HG02840 (cell line): ENCODE measurements around the gene CLC.
"Not testable (repeated sequence)": the region's sequence is repeated elsewhere in the genome, so short reads cannot be mapped to it uniquely, and the experiment has no call there.

ENCODE experiments used
- ATAC-seq: cut with Tn5 transposase; IDR thresholded peaks from one replicate; pipeline ENCODE4 v1.9.1; 2021; ENCODE audit warnings: mild to moderate bottlenecking, moderate library complexity, moderate number of reproducible peaks; ENCODE audit not compliant: unreplicated experiment, low FRiP score

The CLC gene

DNA sequence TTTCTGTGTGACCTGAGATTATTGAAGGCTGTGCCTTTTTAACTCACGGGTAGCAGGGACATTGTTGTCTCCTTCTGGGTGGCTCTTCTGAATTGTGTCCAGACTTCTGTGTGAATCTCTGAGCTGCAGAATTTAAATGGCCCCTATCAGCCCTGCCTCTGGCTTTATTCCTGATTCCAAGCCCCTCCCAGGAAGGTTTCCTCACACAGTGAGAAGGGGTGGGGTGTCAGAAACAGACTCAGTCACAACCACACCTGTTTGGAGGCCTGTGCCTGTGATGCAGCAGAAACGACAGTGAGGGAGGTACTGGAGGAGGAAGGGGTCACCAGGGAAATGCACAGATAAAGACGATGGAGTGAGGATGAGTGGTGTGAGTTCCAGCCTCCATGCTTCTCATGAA is at the start of gene CLC:
Gene CLC, minus strand, starts transcription at position 139 of the 400 bp plus-strand sequence. Its CDS starts 77 bp downstream, at position 62.
- ATAC-seq, result no peak

DNA sequence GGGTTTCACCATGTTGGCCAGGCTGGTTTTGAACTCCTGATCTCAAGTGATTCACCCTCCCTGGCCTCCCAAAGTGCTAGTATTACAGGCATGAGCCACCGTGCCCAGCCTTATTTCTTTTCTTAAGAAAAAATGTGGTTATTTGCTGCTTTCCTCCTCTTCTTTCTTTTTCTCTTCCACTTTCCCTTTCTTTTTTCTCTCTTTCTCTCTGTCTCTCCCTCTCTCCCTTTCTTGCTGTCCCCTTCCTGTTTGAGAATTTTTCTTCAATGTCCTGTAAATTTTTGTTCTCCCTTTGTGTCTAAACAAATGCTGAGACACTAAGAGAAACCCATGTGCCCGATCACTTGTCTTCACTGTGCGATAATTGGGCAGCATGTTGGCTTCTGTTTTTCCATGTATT is 43.1 kb upstream of the CLC start:
- no peak for ATAC-seq

- no peak for ATAC-seq
Observed at GRCh38 chr19:39778763-39779162, 40.9 kb upstream of the CLC start, which contains the start of gene LEUTX. TSS of gene LEUTX (plus strand) at chr19:39778854. CDS start at chr19:39778921, 67 bp downstream.

- no peak for ATAC-seq
Observed at GRCh38 chr19:39768786-39769185, 31.0 kb upstream of the CLC start.

- ATAC-seq, result no peak
Observed at GRCh38 chr19:39768334-39768733, 30.5 kb upstream of the CLC start.

DNA sequence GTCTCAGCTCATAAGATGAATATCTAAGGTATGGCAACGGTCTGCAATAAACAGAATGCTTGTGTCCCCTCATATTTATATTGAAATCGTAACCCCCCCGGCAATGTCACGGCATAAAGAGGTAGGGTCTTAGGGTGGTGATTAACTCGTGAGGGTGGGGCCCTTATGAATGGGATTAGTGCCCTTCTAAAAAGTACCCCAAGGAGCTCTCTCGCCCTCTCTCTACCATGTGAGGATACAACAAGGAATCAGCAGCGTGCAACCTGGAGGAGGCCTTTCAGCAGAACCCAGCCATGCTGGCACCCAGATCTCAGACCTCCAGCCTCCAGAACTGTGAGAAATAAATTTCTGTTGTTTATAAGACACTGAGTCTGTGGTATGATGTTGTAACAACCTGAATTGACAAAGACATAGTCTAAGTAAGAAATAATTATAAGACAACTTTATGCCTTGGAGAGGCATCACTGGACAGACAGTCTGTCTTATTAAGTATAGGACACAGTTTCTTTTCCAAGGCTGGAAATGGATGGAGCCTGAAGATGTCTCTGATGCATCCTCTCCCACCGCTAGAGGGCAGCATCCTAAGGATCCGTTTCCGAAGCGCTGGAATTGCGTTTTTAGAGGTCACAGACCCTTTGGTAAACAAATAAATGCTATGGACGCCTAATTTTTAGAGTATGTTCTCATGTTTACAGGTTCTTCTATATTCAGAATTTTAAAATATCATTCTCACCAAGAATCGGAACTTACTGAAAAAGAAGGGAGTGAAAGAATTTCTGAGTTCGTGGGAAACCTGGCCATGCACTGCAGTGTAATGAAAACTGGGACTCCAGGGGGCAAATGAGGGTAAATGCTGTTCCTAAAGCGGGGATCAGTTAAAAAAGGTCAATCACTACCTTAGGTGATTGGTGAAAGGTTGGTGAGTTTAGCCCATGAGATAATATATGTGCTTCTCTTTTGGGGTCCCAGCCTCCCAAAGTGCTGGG is 27.6 kb upstream of the CLC start:
- ATAC-seq, result no peak

- ATAC-seq, result not testable (repeated sequence)
Observed at GRCh38 chr19:39761851-39762250, 24.0 kb upstream of the CLC start.

- ATAC-seq, result no peak
Observed at GRCh38 chr19:39759457-39760184, 21.8 kb upstream of the CLC start.

DNA sequence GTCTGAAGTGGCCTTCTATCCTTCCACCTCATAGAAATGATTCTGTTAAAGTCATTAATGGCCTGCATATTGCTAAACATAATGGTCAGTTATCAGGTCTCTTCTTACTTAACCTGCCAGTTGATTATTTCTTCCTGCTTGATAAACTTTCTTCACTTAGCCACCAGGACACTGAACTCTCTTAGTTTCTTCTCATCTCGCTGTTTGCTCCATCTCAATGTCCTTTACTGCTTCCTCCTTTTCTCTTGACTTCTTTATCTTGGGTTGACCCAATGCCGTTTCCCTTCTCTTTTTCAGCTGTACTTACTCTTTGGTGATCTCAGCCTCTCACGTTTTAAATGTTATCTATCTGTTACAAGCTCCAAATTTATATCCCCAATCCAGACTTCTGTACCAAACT is 17.1 kb upstream of the CLC start:
- no peak for ATAC-seq

GRCh38 chr19:39754544-39754943 is 16.7 kb upstream of the CLC start:
- ATAC-seq, result no peak

GRCh38 chr19:39752795-39753194 is 15.0 kb upstream of the CLC start:
- no peak for ATAC-seq

GRCh38 chr19:39752390-39752789 is 14.6 kb upstream of the CLC start:
- no peak for ATAC-seq

GRCh38 chr19:39749981-39750380 is 12.2 kb upstream of the CLC start:
- no peak for ATAC-seq

GRCh38 chr19:39746836-39747529 is 9.2 kb upstream of the CLC start:
- ATAC-seq, result no peak

- no peak for ATAC-seq
Observed at GRCh38 chr19:39745643-39746042, 7.8 kb upstream of the CLC start.

- no peak for ATAC-seq
Observed at GRCh38 chr19:39740395-39740794, 2.6 kb upstream of the CLC start.

DNA sequence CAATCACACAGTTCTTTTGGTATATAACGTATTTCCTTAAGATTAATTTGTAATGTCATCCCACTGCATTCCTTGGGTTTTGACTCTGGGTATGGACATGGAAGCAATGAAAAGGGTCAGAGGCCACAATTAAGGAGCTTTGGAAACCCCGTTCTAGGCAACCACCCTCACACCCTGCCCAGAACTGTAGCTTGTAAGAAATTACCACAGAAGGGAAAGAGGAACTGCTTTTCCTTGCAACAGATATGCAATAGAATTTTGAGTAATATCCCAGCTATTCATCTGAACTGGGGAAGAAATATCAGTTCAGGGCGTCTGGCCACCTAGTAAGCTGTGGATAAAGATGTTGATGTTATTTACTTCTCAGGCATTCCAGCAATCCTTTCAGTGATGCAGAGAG is 985 bp upstream of the CLC start:
- ATAC-seq, result no peak

DNA sequence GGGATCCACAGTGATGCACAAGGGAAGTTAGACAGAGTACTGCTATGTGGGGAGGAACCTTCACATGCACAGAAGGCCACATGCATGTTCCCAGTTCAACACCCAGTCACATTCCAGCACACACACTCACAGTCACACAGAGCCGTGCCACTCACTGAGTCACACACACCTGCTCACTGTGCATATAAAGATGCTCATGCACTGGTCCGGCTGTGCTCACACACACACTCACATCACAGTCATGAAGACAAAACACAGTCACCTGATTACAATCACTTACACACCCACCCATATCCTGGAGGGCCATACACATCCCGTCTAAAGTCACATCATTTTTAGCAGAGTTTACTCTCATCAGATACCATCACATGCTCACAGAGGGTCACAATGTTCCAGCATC is 478 bp downstream of the CLC start:
- ATAC-seq, result no peak

GRCh38 chr19:39736088-39736487 is 1.7 kb downstream of the CLC start:
- ATAC-seq, result no peak

DNA sequence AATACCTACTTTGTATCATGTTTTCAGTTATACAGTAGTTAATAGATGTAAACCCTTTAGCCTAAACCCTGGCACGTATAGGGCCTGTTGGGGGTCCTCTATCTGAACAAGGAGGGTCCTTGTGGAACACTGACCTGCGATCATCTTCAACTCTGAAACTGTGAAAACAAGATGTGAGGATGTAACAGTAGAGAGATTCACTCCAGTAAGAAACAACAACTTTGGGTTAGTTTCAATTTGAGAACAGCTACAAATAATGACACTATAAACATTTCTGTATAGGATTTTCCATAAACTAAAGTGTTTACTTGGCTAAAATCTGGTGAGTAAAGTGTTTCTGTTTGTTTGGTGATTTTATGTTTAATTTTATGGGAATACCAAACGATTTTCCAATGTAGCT is 2.1 kb downstream of the CLC start:
- ATAC-seq, result no peak

DNA sequence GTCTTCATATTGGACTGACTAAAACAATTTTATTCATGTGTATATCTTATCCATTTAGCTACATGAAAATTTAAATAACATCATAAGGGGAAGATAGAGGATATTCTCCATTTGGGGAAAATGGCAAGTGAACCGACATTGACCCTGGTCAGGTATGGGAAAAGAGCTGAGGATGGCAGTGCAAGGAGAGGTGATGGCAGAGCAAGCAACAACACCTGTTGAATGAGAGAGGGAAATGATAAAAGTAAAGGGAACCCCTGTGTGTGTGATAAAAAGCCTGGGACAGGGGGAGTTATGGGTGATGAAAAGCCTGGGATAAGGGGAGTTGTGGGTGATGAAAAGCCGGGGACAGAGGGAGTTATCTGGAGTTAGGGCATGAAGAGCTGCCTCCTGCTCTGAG is 4.0 kb downstream of the CLC start:
- no peak for ATAC-seq
